B cell (primary cell): ENCODE data around the gene PAH.

ENCODE experiments used
- EZH2 ChIP-seq: IDR thresholded peaks from 2 replicates; pipeline ENCODE4 v1.6.1; 2012; ENCODE audit warnings: borderline replicate concordance, low read depth, mild to moderate bottlenecking, moderate library complexity, low read length; ENCODE audit not compliant: insufficient read depth, poor library complexity, severe bottlenecking
- TF ChIP-seq, protein P1 (sequence below): fragments of 200-600 bp; IDR thresholded peaks from one replicate; pipeline ENCODE4 v1.8.0; 2022; ENCODE audit warnings: antibody characterized with exemption, mild to moderate bottlenecking

DNA sequence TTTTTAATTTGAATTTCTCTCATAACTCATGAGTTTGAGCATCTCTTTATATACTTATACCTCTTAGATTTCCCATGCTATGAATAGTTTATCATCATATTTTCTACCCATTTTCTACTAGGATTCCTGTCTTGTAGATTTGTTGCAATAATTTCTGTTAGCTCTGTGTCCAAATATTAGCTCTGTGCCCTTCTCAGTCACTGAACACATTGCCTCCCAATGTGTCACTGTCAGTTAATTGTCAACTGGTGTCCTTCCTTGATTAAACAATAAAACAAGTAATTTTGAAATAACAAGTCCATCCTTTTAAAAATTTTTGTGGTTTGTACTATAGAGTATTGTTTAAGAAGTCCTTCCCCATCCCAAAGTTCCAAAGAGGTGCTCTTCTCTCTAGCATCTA, 4.2 kb upstream of the PAH start:
- TF ChIP-seq, protein P1, sequence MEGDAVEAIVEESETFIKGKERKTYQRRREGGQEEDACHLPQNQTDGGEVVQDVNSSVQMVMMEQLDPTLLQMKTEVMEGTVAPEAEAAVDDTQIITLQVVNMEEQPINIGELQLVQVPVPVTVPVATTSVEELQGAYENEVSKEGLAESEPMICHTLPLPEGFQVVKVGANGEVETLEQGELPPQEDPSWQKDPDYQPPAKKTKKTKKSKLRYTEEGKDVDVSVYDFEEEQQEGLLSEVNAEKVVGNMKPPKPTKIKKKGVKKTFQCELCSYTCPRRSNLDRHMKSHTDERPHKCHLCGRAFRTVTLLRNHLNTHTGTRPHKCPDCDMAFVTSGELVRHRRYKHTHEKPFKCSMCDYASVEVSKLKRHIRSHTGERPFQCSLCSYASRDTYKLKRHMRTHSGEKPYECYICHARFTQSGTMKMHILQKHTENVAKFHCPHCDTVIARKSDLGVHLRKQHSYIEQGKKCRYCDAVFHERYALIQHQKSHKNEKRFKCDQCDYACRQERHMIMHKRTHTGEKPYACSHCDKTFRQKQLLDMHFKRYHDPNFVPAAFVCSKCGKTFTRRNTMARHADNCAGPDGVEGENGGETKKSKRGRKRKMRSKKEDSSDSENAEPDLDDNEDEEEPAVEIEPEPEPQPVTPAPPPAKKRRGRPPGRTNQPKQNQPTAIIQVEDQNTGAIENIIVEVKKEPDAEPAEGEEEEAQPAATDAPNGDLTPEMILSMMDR = no peak
- TF ChIP-seq EZH2 = no peak
